H1 (cell line): Measurements from ENCODE around the gene PGBD5. TPM values are rescaled to one million over a fixed set of nuclear protein-coding genes. Genes with fewer than 3 reads are reported as not detected.

ENCODE experiments used
- CTCF ChIA-PET: fragments of 300-600 bp; sonication (Branson Sonifier 250); formaldehyde crosslinking; loops from one replicate; lab custom pipeline; 2021; ENCODE audit not compliant: partially characterized antibody; lab: Charles Lee
- POLR2A ChIA-PET: fragments of 300-600 bp; sonication (Branson Sonifier 250); formaldehyde crosslinking; loops from one replicate; lab custom pipeline; 2021; ENCODE audit warnings: inconsistent platforms; ENCODE audit not compliant: partially characterized antibody; lab: Charles Lee
- DNase-seq, 2 experiments: peaks; one replicate each; pipeline versions ENCODE4 v3.0.0 to v3.0.0-alpha.2; 2010 to 2022; ENCODE audit warnings: low spot score in 2 of 2, low read depth in 1 of 2, mixed read lengths in 1 of 2
- FAIRE-seq: peaks from 2 replicates; lab custom pipeline; 2011; peaks lifted over from hg19 to GRCh38; lab: Jason Lieb, UNC
- H2AFZ ChIP-seq: 2 replicates; pipeline ENCODE4 v1.8.1; 2012; ENCODE audit warnings: low read length, inconsistent platforms
- H2AK5ac ChIP-seq: 2 replicates; pipeline ENCODE4 v1.6.1; 2013; ENCODE audit warnings: low read depth, low read length
- H2BK120ac ChIP-seq: replicated peaks from 2 replicates; pipeline ENCODE3; 2013; ENCODE audit warnings: low read depth, low read length, inconsistent platforms
- H2BK12ac ChIP-seq: 2 replicates; pipeline ENCODE4 v1.6.1; 2013; ENCODE audit warnings: low read depth, low read length
- H2BK15ac ChIP-seq: 2 replicates; pipeline ENCODE4 v1.6.1; 2013; ENCODE audit warnings: low read length
- H2BK20ac ChIP-seq: 2 replicates; pipeline ENCODE4 v1.6.1; 2013; ENCODE audit warnings: low read length
- H2BK5ac ChIP-seq: 2 replicates; pipeline ENCODE4 v1.6.1; 2013; ENCODE audit warnings: low read depth, low read length
- H3K14ac ChIP-seq: 2 replicates; pipeline ENCODE4 v1.6.1; 2013; ENCODE audit warnings: inconsistent platforms; ENCODE audit not compliant: insufficient read length
- H3K18ac ChIP-seq: 2 replicates; pipeline ENCODE4 v1.6.1; 2013; ENCODE audit warnings: low read length; ENCODE audit errors: extremely low read depth
- H3K23ac ChIP-seq: 2 replicates; pipeline ENCODE4 v1.6.1; 2013; ENCODE audit warnings: inconsistent platforms; ENCODE audit not compliant: insufficient read length
- H3K23me2 ChIP-seq: 2 replicates; pipeline ENCODE4 v1.6.1; 2013; ENCODE audit warnings: low read depth, low read length
- H3K27ac ChIP-seq: 2 replicates; pipeline ENCODE4 v1.6.1; 2011; ENCODE audit warnings: low read depth, low read length, inconsistent platforms
- H3K27me3 ChIP-seq, 4 experiments: replicated peaks in 1 of 4; 1 replicate in 1 of 4; 2 replicates in 3 of 4; pipeline versions ENCODE4 v1.6.1 to v1.8.1; 2011 to 2013; ENCODE audit warnings: low read length in 3 of 4, mild to moderate bottlenecking in 3 of 4, inconsistent platforms in 2 of 4, mixed read lengths in 2 of 4, moderate library complexity in 1 of 4; ENCODE audit not compliant: control insufficient read depth in 3 of 4, insufficient read depth in 3 of 4; ENCODE audit errors: extremely low read depth in 1 of 4
- H3K36me3 ChIP-seq, 4 experiments: 2 replicates each; pipeline versions ENCODE4 v1.6.1 to v1.8.1; 2011 to 2013; ENCODE audit warnings: mild to moderate bottlenecking in 4 of 4, low read length in 3 of 4, moderate library complexity in 2 of 4, control low read depth in 1 of 4, inconsistent platforms in 1 of 4; ENCODE audit not compliant: insufficient read depth in 4 of 4, control insufficient read depth in 2 of 4
- H3K4ac ChIP-seq: replicated peaks from 2 replicates; pipeline ENCODE3; 2013; ENCODE audit warnings: low read length, low read depth, mixed read lengths, inconsistent platforms; ENCODE audit not compliant: insufficient read length
- H3K4me1 ChIP-seq, 4 experiments: replicated peaks in 1 of 4; 1 replicate in 1 of 4; 2 replicates in 3 of 4; pipeline versions ENCODE4 v1.6.1 to v1.8.1; 2011 to 2013; ENCODE audit warnings: low read length in 3 of 4, inconsistent platforms in 2 of 4, mixed read lengths in 1 of 4; ENCODE audit not compliant: insufficient read depth in 4 of 4, control insufficient read depth in 3 of 4
- H3K4me2 ChIP-seq, 2 experiments: 2 replicates each; pipeline versions ENCODE4 v1.6.1 to v1.8.1; 2011 to 2013; ENCODE audit warnings: low read depth in 2 of 2, low read length in 2 of 2, control low read depth in 1 of 2, inconsistent platforms in 1 of 2, mild to moderate bottlenecking in 1 of 2; ENCODE audit not compliant: insufficient read depth in 1 of 2
- H3K4me3 ChIP-seq, 4 experiments: fragments of 200-600, 300-600 bp in 1 of 4; sonication (generic), shearing (Covaris generic), sonication (Bioruptor Twin) in 1 of 4; 2 replicates each; pipeline versions ENCODE4 v1.5.1 to v1.8.1; 2011 to 2016; ENCODE audit warnings: low read length in 4 of 4, low read depth in 3 of 4, control low read depth in 2 of 4, inconsistent platforms in 2 of 4, mild to moderate bottlenecking in 2 of 4, mixed read lengths in 1 of 4, moderate library complexity in 1 of 4; ENCODE audit not compliant: insufficient read depth in 2 of 4; ENCODE audit errors: extremely low read depth in 1 of 4
- H3K56ac ChIP-seq: replicated peaks from 2 replicates; pipeline ENCODE3; 2013; ENCODE audit warnings: low read depth, mild to moderate bottlenecking, mixed read lengths, low read length, inconsistent platforms; ENCODE audit not compliant: insufficient read length
- H3K79me1 ChIP-seq: 2 replicates; pipeline ENCODE4 v1.6.1; 2013; ENCODE audit warnings: low read depth, low read length, control low read depth
- H3K79me2 ChIP-seq, 2 experiments: 2 replicates each; pipeline versions ENCODE4 v1.6.1 to v1.8.1; 2012 to 2013; ENCODE audit warnings: low read length in 2 of 2, mild to moderate bottlenecking in 2 of 2, inconsistent platforms in 1 of 2; ENCODE audit not compliant: insufficient read depth in 2 of 2, control insufficient read depth in 1 of 2
- H3K9ac ChIP-seq, 4 experiments: replicated peaks in 1 of 4; 1 replicate in 1 of 4; 2 replicates in 3 of 4; pipeline versions ENCODE4 v1.6.1 to v1.8.1; 2011 to 2013; ENCODE audit warnings: low read depth in 3 of 4, low read length in 3 of 4, control low read depth in 2 of 4, mild to moderate bottlenecking in 2 of 4, moderate library complexity in 2 of 4, inconsistent platforms in 1 of 4; ENCODE audit errors: extremely low read depth in 1 of 4
- H3K9me3 ChIP-seq, 2 experiments: 2 replicates each; pipeline versions ENCODE4 v1.6.1 to v1.8.1; 2012 to 2013; ENCODE audit warnings: mild to moderate bottlenecking in 2 of 2, moderate library complexity in 2 of 2, control low read depth in 1 of 2, inconsistent platforms in 1 of 2, low read depth in 1 of 2, low read length in 1 of 2, mixed read lengths in 1 of 2; ENCODE audit not compliant: insufficient read depth in 2 of 2
- H4K20me1 ChIP-seq, 2 experiments: replicated peaks in 1 of 2; 2 replicates each; pipeline versions ENCODE3 to v1.8.1; 2011 to 2013; ENCODE audit warnings: inconsistent platforms in 2 of 2, low read length in 2 of 2, mild to moderate bottlenecking in 1 of 2; ENCODE audit not compliant: insufficient read depth in 2 of 2, control insufficient read depth in 1 of 2
- H4K5ac ChIP-seq: 2 replicates; pipeline ENCODE4 v1.6.1; 2013; ENCODE audit warnings: low read length, low read depth, mixed read lengths, inconsistent platforms; ENCODE audit not compliant: insufficient read length
- H4K8ac ChIP-seq: 2 replicates; pipeline ENCODE4 v1.8.0; 2013; ENCODE audit warnings: mild to moderate bottlenecking, moderate library complexity, low read length, inconsistent platforms; ENCODE audit not compliant: insufficient read depth; ENCODE audit errors: extremely low read depth
- H4K91ac ChIP-seq: replicated peaks from 2 replicates; pipeline ENCODE3; 2013; ENCODE audit warnings: low read length, mixed read lengths, inconsistent platforms; ENCODE audit not compliant: insufficient read length
- NANOG ChIP-seq: IDR thresholded peaks from 2 replicates; pipeline ENCODE4 v1.6.1; 2011; ENCODE audit warnings: low read length, low read depth, mild to moderate bottlenecking, inconsistent platforms; ENCODE audit not compliant: insufficient read depth, poor library complexity, severe bottlenecking
- WGBS, 2 experiments: shearing (Covaris generic) in 1 of 2; methylation state at CpG; one replicate each; pipeline versions ENCODE4 v1.1.6 to v1.1.7; 2013 to 2015; ENCODE audit warnings: low lambda C conversion rate in 2 of 2, mixed read lengths in 2 of 2, inconsistent platforms in 1 of 2, low coverage in 1 of 2, missing lambda C conversion rate in 1 of 2; ENCODE audit not compliant: insufficient replicate concordance in 2 of 2, insufficient coverage in 1 of 2, insufficient read length in 1 of 2; ENCODE audit errors: extremely low coverage in 1 of 2, missing lambda C conversion rate in 1 of 2; 5-methylcytosine and 5-hydroxymethylcytosine counted together
- polyA plus RNA-seq, 7 experiments: library from polyadenylated mRNA; depleted of rRNA in 3 of 7; stranded (reverse) in 5 of 7; unstranded in 2 of 7; fragments of >200 nt in 5 of 7; fragments of 200-250 nt in 2 of 7; gene quantifications; 1 replicate in 5 of 7; 2 replicates in 1 of 7; 4 replicates in 1 of 7; pipeline versions ENCODE4 v1.2.1 to v1.2.3, GENCODE V29; 2011 to 2013; ENCODE audit warnings: missing spikeins in 2 of 7, mixed read lengths in 2 of 7
- total RNA-seq: library from RNA; stranded (reverse); fragmentation: NEBNext Ultra II Directional; extraction: Animal tissue kit (Norgen Biotek cat#: 25700); gene quantifications from 2 replicates; pipeline ENCODE4 v1.2.1, GENCODE V29; 2021

Gene PGBD5
- total and polyA plus RNA-seq, 2 of the 8 experiments (the other 6 are each of a cell fraction or from before 2014, with no cell fraction given) = 16.3 to 18.4 TPM

DNA sequence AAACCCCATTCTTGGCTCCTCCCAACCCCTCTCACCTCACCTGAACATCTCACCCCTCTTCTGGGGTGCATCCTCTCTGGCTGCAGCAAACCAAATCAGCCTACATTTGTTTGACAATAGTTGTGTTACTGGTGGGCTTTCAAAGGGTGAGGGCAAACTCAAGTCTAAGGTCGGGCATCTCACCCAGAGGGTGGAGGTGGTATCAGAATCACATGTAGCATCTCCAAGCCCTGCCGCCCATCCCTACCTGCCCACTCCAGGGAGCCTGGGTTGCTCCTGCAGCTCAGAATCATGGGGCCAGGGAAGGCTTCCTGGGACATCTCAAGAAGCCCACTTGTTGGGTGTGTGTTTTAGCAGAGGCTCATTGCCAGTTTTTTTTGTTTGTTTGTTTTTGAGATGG lies 35.8 kb downstream of the PGBD5 start:
- H3K56ac ChIP-seq = no peak overlapping the region
- no peaks in the 10 kb centered on the region for H3K9me3 ChIP-seq
- no peak overlapping the region for H3K4ac ChIP-seq
- no peak overlapping the region for H2BK20ac ChIP-seq
- no peak overlapping the region; the same call in 1 of the 2 replicates for H4K8ac ChIP-seq
- H3K27ac ChIP-seq = no peak overlapping the region
- H2BK120ac ChIP-seq = no peak overlapping the region
- no peak for TF ChIP-seq NANOG
- TF ChIP-seq, all 59 proteins: peak for 0
- no peaks in the 10 kb centered on the region for H3K23me2 ChIP-seq
- H3K36me3 ChIP-seq = no peaks in the 10 kb centered on the region
- peaks cover 5 to 26% (median 10%) of the 10 kb centered on the region in 4 experiments; a peak in 5 of 7 replicates for H3K4me1 ChIP-seq
- no peak overlapping the region for H2BK5ac ChIP-seq
- 93% methylated on average over 2 of the region's 2 CpGs; no CpG with 5 or more reads in 1 of the 2 experiments for whole genome bisulfite sequencing, 2 experiments
- POLR2A ChIA-PET = interaction anchor here (0.6 to 1.3 kb wide), 2 partner anchors 9 to 630 kb away, joined by 3 to 4 read pairs; no protein-coding TSS in a partner anchor
- H4K91ac ChIP-seq = no peak overlapping the region
- CTCF ChIA-PET = interaction anchor here (0.8 to 2.3 kb wide), 3 partner anchors 12 to 176 kb away, joined by 3 to 7 read pairs (median 3); no protein-coding TSS in a partner anchor
- H2BK15ac ChIP-seq = peak overlapping the region; percentile 22; the same call in 1 of the 2 replicates
- H3K9ac ChIP-seq = no peak overlapping the region
- no peak overlapping the region for H3K23ac ChIP-seq
- peaks cover 0 to 33% of the 10 kb centered on the region in 2 experiments; a peak in 2 of 4 replicates for H3K79me2 ChIP-seq
- no peak overlapping the region for H3K4me2 ChIP-seq
- no peak for DNase-seq
- peaks cover 0 to 2% of the 10 kb centered on the region in 2 experiments for H4K20me1 ChIP-seq
- H2AK5ac ChIP-seq = no peak overlapping the region
- no peak for FAIRE-seq
- H3K18ac ChIP-seq = no peak overlapping the region; the same call in 1 of the 2 replicates
- H3K4me3 ChIP-seq = no peak overlapping the region; a peak in 1 of 8 replicates
- H3K14ac ChIP-seq = no peak overlapping the region
- no peak overlapping the region for H4K5ac ChIP-seq
- no peak overlapping the region for H2BK12ac ChIP-seq
- H2AFZ ChIP-seq = no peak overlapping the region
- H3K79me1 ChIP-seq = peaks cover 4% of the 10 kb centered on the region
- no peaks in the 10 kb centered on the region for H3K27me3 ChIP-seq
